H1 (cell line): ENCODE data around the gene MUC2. TPM values are rescaled to one million over a fixed set of nuclear protein-coding genes. Genes with fewer than 3 reads are reported as not detected.
A peak's percentile ranks its signal among the peaks of the same experiment; 100 is the strongest.

Source experiments
- CTCF ChIA-PET: fragments of 300-600 bp; sonication (Branson Sonifier 250); formaldehyde crosslinking; loops from one replicate; lab custom pipeline; 2021; ENCODE audit not compliant: partially characterized antibody; lab: Charles Lee
- POLR2A ChIA-PET: fragments of 300-600 bp; sonication (Branson Sonifier 250); formaldehyde crosslinking; loops from one replicate; lab custom pipeline; 2021; ENCODE audit warnings: inconsistent platforms; ENCODE audit not compliant: partially characterized antibody; lab: Charles Lee
- DNase-seq, 2 experiments: peaks; one replicate each; pipeline versions ENCODE4 v3.0.0 to v3.0.0-alpha.2; 2010 to 2022; ENCODE audit warnings: low spot score in 2 of 2, low read depth in 1 of 2, mixed read lengths in 1 of 2
- FAIRE-seq: peaks from 2 replicates; lab custom pipeline; 2011; peaks lifted over from hg19 to GRCh38; lab: Jason Lieb, UNC
- H2AFZ ChIP-seq: 2 replicates; pipeline ENCODE4 v1.8.1; 2012; ENCODE audit warnings: low read length, inconsistent platforms
- H2AK5ac ChIP-seq: 2 replicates; pipeline ENCODE4 v1.6.1; 2013; ENCODE audit warnings: low read depth, low read length
- H2BK120ac ChIP-seq: replicated peaks from 2 replicates; pipeline ENCODE3; 2013; ENCODE audit warnings: low read depth, low read length, inconsistent platforms
- H2BK12ac ChIP-seq: 2 replicates; pipeline ENCODE4 v1.6.1; 2013; ENCODE audit warnings: low read depth, low read length
- H2BK15ac ChIP-seq: 2 replicates; pipeline ENCODE4 v1.6.1; 2013; ENCODE audit warnings: low read length
- H2BK20ac ChIP-seq: 2 replicates; pipeline ENCODE4 v1.6.1; 2013; ENCODE audit warnings: low read length
- H2BK5ac ChIP-seq: 2 replicates; pipeline ENCODE4 v1.6.1; 2013; ENCODE audit warnings: low read depth, low read length
- H3K14ac ChIP-seq: 2 replicates; pipeline ENCODE4 v1.6.1; 2013; ENCODE audit warnings: inconsistent platforms; ENCODE audit not compliant: insufficient read length
- H3K18ac ChIP-seq: 2 replicates; pipeline ENCODE4 v1.6.1; 2013; ENCODE audit warnings: low read length; ENCODE audit errors: extremely low read depth
- H3K23ac ChIP-seq: 2 replicates; pipeline ENCODE4 v1.6.1; 2013; ENCODE audit warnings: inconsistent platforms; ENCODE audit not compliant: insufficient read length
- H3K23me2 ChIP-seq: 2 replicates; pipeline ENCODE4 v1.6.1; 2013; ENCODE audit warnings: low read depth, low read length
- H3K27ac ChIP-seq: 2 replicates; pipeline ENCODE4 v1.6.1; 2011; ENCODE audit warnings: low read depth, low read length, inconsistent platforms
- H3K27me3 ChIP-seq, 4 experiments: replicated peaks in 1 of 4; 1 replicate in 1 of 4; 2 replicates in 3 of 4; pipeline versions ENCODE4 v1.6.1 to v1.8.1; 2011 to 2013; ENCODE audit warnings: low read length in 3 of 4, mild to moderate bottlenecking in 3 of 4, inconsistent platforms in 2 of 4, mixed read lengths in 2 of 4, moderate library complexity in 1 of 4; ENCODE audit not compliant: control insufficient read depth in 3 of 4, insufficient read depth in 3 of 4; ENCODE audit errors: extremely low read depth in 1 of 4
- H3K36me3 ChIP-seq, 4 experiments: 2 replicates each; pipeline versions ENCODE4 v1.6.1 to v1.8.1; 2011 to 2013; ENCODE audit warnings: mild to moderate bottlenecking in 4 of 4, low read length in 3 of 4, moderate library complexity in 2 of 4, control low read depth in 1 of 4, inconsistent platforms in 1 of 4; ENCODE audit not compliant: insufficient read depth in 4 of 4, control insufficient read depth in 2 of 4
- H3K4ac ChIP-seq: replicated peaks from 2 replicates; pipeline ENCODE3; 2013; ENCODE audit warnings: low read length, low read depth, mixed read lengths, inconsistent platforms; ENCODE audit not compliant: insufficient read length
- H3K4me1 ChIP-seq, 4 experiments: replicated peaks in 1 of 4; 1 replicate in 1 of 4; 2 replicates in 3 of 4; pipeline versions ENCODE4 v1.6.1 to v1.8.1; 2011 to 2013; ENCODE audit warnings: low read length in 3 of 4, inconsistent platforms in 2 of 4, mixed read lengths in 1 of 4; ENCODE audit not compliant: insufficient read depth in 4 of 4, control insufficient read depth in 3 of 4
- H3K4me2 ChIP-seq, 2 experiments: 2 replicates each; pipeline versions ENCODE4 v1.6.1 to v1.8.1; 2011 to 2013; ENCODE audit warnings: low read depth in 2 of 2, low read length in 2 of 2, control low read depth in 1 of 2, inconsistent platforms in 1 of 2, mild to moderate bottlenecking in 1 of 2; ENCODE audit not compliant: insufficient read depth in 1 of 2
- H3K4me3 ChIP-seq, 4 experiments: fragments of 200-600, 300-600 bp in 1 of 4; sonication (generic), shearing (Covaris generic), sonication (Bioruptor Twin) in 1 of 4; 2 replicates each; pipeline versions ENCODE4 v1.5.1 to v1.8.1; 2011 to 2016; ENCODE audit warnings: low read length in 4 of 4, low read depth in 3 of 4, control low read depth in 2 of 4, inconsistent platforms in 2 of 4, mild to moderate bottlenecking in 2 of 4, mixed read lengths in 1 of 4, moderate library complexity in 1 of 4; ENCODE audit not compliant: insufficient read depth in 2 of 4; ENCODE audit errors: extremely low read depth in 1 of 4
- H3K56ac ChIP-seq: replicated peaks from 2 replicates; pipeline ENCODE3; 2013; ENCODE audit warnings: low read depth, mild to moderate bottlenecking, mixed read lengths, low read length, inconsistent platforms; ENCODE audit not compliant: insufficient read length
- H3K79me1 ChIP-seq: 2 replicates; pipeline ENCODE4 v1.6.1; 2013; ENCODE audit warnings: low read depth, low read length, control low read depth
- H3K79me2 ChIP-seq, 2 experiments: 2 replicates each; pipeline versions ENCODE4 v1.6.1 to v1.8.1; 2012 to 2013; ENCODE audit warnings: low read length in 2 of 2, mild to moderate bottlenecking in 2 of 2, inconsistent platforms in 1 of 2; ENCODE audit not compliant: insufficient read depth in 2 of 2, control insufficient read depth in 1 of 2
- H3K9ac ChIP-seq, 4 experiments: replicated peaks in 1 of 4; 1 replicate in 1 of 4; 2 replicates in 3 of 4; pipeline versions ENCODE4 v1.6.1 to v1.8.1; 2011 to 2013; ENCODE audit warnings: low read depth in 3 of 4, low read length in 3 of 4, control low read depth in 2 of 4, mild to moderate bottlenecking in 2 of 4, moderate library complexity in 2 of 4, inconsistent platforms in 1 of 4; ENCODE audit errors: extremely low read depth in 1 of 4
- H3K9me3 ChIP-seq, 2 experiments: 2 replicates each; pipeline versions ENCODE4 v1.6.1 to v1.8.1; 2012 to 2013; ENCODE audit warnings: mild to moderate bottlenecking in 2 of 2, moderate library complexity in 2 of 2, control low read depth in 1 of 2, inconsistent platforms in 1 of 2, low read depth in 1 of 2, low read length in 1 of 2, mixed read lengths in 1 of 2; ENCODE audit not compliant: insufficient read depth in 2 of 2
- H4K20me1 ChIP-seq, 2 experiments: replicated peaks in 1 of 2; 2 replicates each; pipeline versions ENCODE3 to v1.8.1; 2011 to 2013; ENCODE audit warnings: inconsistent platforms in 2 of 2, low read length in 2 of 2, mild to moderate bottlenecking in 1 of 2; ENCODE audit not compliant: insufficient read depth in 2 of 2, control insufficient read depth in 1 of 2
- H4K5ac ChIP-seq: 2 replicates; pipeline ENCODE4 v1.6.1; 2013; ENCODE audit warnings: low read length, low read depth, mixed read lengths, inconsistent platforms; ENCODE audit not compliant: insufficient read length
- H4K8ac ChIP-seq: 2 replicates; pipeline ENCODE4 v1.8.0; 2013; ENCODE audit warnings: mild to moderate bottlenecking, moderate library complexity, low read length, inconsistent platforms; ENCODE audit not compliant: insufficient read depth; ENCODE audit errors: extremely low read depth
- H4K91ac ChIP-seq: replicated peaks from 2 replicates; pipeline ENCODE3; 2013; ENCODE audit warnings: low read length, mixed read lengths, inconsistent platforms; ENCODE audit not compliant: insufficient read length
- PHF8 ChIP-seq: fragments of 200-600 bp; sonication (generic); conservative IDR thresholded peaks from 2 replicates; pipeline ENCODE4 v1.7.1; 2012; ENCODE audit warnings: low read depth, mild to moderate bottlenecking, inconsistent platforms, low read length, moderate library complexity
- POLR2A ChIP-seq, 2 experiments: IDR thresholded peaks; 1 replicate in 1 of 2; 2 replicates in 1 of 2; pipeline ENCODE4 v1.6.1; 2011; ENCODE audit warnings: low read depth in 2 of 2, low read length in 2 of 2, mild to moderate bottlenecking in 2 of 2; ENCODE audit errors: control extremely low read depth in 1 of 2
- TAF1 ChIP-seq: IDR thresholded peaks from 2 replicates; pipeline ENCODE4 v1.6.1; 2011; ENCODE audit warnings: mild to moderate bottlenecking, low read depth, low read length
- WGBS, 2 experiments: shearing (Covaris generic) in 1 of 2; methylation state at CpG; one replicate each; pipeline versions ENCODE4 v1.1.6 to v1.1.7; 2013 to 2015; ENCODE audit warnings: low lambda C conversion rate in 2 of 2, mixed read lengths in 2 of 2, inconsistent platforms in 1 of 2, low coverage in 1 of 2, missing lambda C conversion rate in 1 of 2; ENCODE audit not compliant: insufficient replicate concordance in 2 of 2, insufficient coverage in 1 of 2, insufficient read length in 1 of 2; ENCODE audit errors: extremely low coverage in 1 of 2, missing lambda C conversion rate in 1 of 2; 5-methylcytosine and 5-hydroxymethylcytosine counted together
- polyA plus RNA-seq, 7 experiments: library from polyadenylated mRNA; depleted of rRNA in 3 of 7; stranded (reverse) in 5 of 7; unstranded in 2 of 7; fragments of >200 nt in 5 of 7; fragments of 200-250 nt in 2 of 7; gene quantifications; 1 replicate in 5 of 7; 2 replicates in 1 of 7; 4 replicates in 1 of 7; pipeline versions ENCODE4 v1.2.1 to v1.2.3, GENCODE V29; 2011 to 2013; ENCODE audit warnings: missing spikeins in 2 of 7, mixed read lengths in 2 of 7
- total RNA-seq: library from RNA; stranded (reverse); fragmentation: NEBNext Ultra II Directional; extraction: Animal tissue kit (Norgen Biotek cat#: 25700); gene quantifications from 2 replicates; pipeline ENCODE4 v1.2.1, GENCODE V29; 2021

MUC2 gene
- total and polyA plus RNA-seq, 2 of the 8 experiments (the other 6 are each of a cell fraction or from before 2014, with no cell fraction given) = not detected

- Histone ChIP-seq H3K79me1 (no peaks in the 10 kb centered on the region), H4K20me1 (no peaks in the 10 kb centered on the region), H2BK5ac (no peak overlapping the region), H4K8ac (no peak overlapping the region), H2BK120ac (no peak overlapping the region), H4K5ac (no peak overlapping the region), H4K91ac (no peak overlapping the region), H3K56ac (no peak overlapping the region), H2AFZ (no peak overlapping the region), H3K4ac (no peak overlapping the region), H3K9me3 (no peaks in the 10 kb centered on the region), H3K79me2 (no peaks in the 10 kb centered on the region), H2BK12ac (no peak overlapping the region), H3K4me1 (no peaks in the 10 kb centered on the region), H3K4me2 (no peak overlapping the region), H3K23me2 (no peaks in the 10 kb centered on the region; the same call in 1 of the 2 replicates), H3K14ac (no peak overlapping the region), H2BK15ac (no peak overlapping the region; the same call in 1 of the 2 replicates), H3K36me3 (no peaks in the 10 kb centered on the region), H3K18ac (no peak overlapping the region), H3K27me3 (no peaks in the 10 kb centered on the region; a peak in 1 of 7 replicates), H3K9ac (no peak overlapping the region), H2AK5ac (no peak overlapping the region), H3K4me3 (no peak overlapping the region), H3K27ac (no peak overlapping the region), H2BK20ac (0 out of 2 replicates have a peak overlapping the region, but pooled peaks have one; percentile 32), H3K23ac (no peak overlapping the region)
- WGBS, 2 experiments = 94% methylated on average over 13 of the region's 13 CpGs; no CpG with 5 or more reads in 1 of the 2 experiments
- POLR2A ChIA-PET = no interaction called here
- TF ChIP-seq TAF1 (no peak), PHF8 (no peak), POLR2A (IDR thresholded peaks at IDR 0.05; ENCODE audit: control extremely low read depth in 1 of 2, low read depth in 2 of 2, low read length in 2 of 2) (no peak)
- FAIRE-seq (no peak), DNase-seq (no peak)
- CTCF ChIA-PET = interaction anchor here (1.5 to 2.6 kb wide), 5 partner anchors 8 to 180 kb away, joined by 3 to 22 read pairs (median 19); no protein-coding TSS in a partner anchor
Observed at GRCh38 chr11:1049431-1049891, 25.2 kb upstream of the MUC2 start.
